ENCODE results near the gene NUAK2.

- TF ChIP-seq, protein P1, sequence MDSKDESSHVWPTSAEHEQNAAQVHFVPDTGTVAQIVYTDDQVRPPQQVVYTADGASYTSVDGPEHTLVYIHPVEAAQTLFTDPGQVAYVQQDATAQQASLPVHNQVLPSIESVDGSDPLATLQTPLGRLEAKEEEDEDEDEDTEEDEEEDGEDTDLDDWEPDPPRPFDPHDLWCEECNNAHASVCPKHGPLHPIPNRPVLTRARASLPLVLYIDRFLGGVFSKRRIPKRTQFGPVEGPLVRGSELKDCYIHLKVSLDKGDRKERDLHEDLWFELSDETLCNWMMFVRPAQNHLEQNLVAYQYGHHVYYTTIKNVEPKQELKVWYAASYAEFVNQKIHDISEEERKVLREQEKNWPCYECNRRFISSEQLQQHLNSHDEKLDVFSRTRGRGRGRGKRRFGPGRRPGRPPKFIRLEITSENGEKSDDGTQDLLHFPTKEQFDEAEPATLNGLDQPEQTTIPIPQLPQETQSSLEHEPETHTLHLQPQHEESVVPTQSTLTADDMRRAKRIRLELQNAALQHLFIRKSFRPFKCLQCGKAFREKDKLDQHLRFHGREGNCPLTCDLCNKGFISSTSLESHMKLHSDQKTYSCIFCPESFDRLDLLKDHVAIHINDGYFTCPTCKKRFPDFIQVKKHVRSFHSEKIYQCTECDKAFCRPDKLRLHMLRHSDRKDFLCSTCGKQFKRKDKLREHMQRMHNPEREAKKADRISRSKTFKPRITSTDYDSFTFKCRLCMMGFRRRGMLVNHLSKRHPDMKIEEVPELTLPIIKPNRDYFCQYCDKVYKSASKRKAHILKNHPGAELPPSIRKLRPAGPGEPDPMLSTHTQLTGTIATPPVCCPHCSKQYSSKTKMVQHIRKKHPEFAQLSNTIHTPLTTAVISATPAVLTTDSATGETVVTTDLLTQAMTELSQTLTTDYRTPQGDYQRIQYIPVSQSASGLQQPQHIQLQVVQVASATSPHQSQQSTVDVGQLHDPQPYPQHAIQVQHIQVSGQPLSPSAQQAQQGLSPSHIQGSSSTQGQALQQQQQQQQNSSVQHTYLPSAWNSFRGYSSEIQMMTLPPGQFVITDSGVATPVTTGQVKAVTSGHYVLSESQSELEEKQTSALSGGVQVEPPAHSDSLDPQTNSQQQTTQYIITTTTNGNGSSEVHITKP (tag by site-specific recombination; IDR thresholded peaks at IDR 0.05), result no peak
- TF ChIP-seq, protein P2, sequence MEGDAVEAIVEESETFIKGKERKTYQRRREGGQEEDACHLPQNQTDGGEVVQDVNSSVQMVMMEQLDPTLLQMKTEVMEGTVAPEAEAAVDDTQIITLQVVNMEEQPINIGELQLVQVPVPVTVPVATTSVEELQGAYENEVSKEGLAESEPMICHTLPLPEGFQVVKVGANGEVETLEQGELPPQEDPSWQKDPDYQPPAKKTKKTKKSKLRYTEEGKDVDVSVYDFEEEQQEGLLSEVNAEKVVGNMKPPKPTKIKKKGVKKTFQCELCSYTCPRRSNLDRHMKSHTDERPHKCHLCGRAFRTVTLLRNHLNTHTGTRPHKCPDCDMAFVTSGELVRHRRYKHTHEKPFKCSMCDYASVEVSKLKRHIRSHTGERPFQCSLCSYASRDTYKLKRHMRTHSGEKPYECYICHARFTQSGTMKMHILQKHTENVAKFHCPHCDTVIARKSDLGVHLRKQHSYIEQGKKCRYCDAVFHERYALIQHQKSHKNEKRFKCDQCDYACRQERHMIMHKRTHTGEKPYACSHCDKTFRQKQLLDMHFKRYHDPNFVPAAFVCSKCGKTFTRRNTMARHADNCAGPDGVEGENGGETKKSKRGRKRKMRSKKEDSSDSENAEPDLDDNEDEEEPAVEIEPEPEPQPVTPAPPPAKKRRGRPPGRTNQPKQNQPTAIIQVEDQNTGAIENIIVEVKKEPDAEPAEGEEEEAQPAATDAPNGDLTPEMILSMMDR (tag by site-specific recombination; IDR thresholded peaks at IDR 0.05), result no peak
- TF ChIP-seq ZNF670 (tag by site-specific recombination; IDR thresholded peaks at IDR 0.05; ENCODE audit: low read depth) (no peak), ZNF404 (tag by site-specific recombination; IDR thresholded peaks at IDR 0.05) (no peak), ZNF121 (tag by site-specific recombination; IDR thresholded peaks at IDR 0.05) (no peak), ZBTB7A (tag by site-specific recombination; IDR thresholded peaks at IDR 0.05; ENCODE audit: low read depth) (no peak)
- TF ChIP-seq, protein P3, sequence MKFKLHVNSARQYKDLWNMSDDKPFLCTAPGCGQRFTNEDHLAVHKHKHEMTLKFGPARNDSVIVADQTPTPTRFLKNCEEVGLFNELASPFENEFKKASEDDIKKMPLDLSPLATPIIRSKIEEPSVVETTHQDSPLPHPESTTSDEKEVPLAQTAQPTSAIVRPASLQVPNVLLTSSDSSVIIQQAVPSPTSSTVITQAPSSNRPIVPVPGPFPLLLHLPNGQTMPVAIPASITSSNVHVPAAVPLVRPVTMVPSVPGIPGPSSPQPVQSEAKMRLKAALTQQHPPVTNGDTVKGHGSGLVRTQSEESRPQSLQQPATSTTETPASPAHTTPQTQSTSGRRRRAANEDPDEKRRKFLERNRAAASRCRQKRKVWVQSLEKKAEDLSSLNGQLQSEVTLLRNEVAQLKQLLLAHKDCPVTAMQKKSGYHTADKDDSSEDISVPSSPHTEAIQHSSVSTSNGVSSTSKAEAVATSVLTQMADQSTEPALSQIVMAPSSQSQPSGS (tag by site-specific recombination; IDR thresholded peaks at IDR 0.05; ENCODE audit: low read depth), result no peak
Observed at GRCh38 chr1:205304046-205304694, 17.4 kb downstream of the NUAK2 start.
